Measurements from ENCODE around the gene SCGN. TPM values are rescaled to one million over a fixed set of nuclear protein-coding genes. Genes with fewer than 3 reads are reported as not detected.

The SCGN gene
- total RNA-seq, 1 experiment from 2014 or later: not detected

DNA sequence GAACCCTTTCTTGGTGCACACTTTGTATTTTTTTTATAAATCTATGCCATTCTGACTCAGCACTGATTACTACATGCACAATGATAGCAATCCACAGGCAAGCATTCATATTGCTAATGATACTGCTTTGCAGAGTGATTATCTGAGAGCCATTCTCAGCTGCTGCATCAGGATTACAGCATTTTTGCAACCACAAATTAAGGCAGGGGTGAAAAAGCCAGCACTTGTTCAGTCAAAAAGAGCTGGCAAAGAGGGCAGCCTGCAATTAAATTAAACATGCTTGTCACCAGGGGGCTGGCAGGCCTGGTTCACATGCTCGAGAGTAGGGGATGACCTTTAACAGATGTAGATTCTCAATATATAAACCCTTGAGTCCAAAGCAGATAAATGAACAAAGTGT, 61.8 kb downstream of the SCGN start:
- POLR2A ChIA-PET (ENCODE audit: unreplicated experiment): no interaction called here
- TF ChIP-seq, protein P1, sequence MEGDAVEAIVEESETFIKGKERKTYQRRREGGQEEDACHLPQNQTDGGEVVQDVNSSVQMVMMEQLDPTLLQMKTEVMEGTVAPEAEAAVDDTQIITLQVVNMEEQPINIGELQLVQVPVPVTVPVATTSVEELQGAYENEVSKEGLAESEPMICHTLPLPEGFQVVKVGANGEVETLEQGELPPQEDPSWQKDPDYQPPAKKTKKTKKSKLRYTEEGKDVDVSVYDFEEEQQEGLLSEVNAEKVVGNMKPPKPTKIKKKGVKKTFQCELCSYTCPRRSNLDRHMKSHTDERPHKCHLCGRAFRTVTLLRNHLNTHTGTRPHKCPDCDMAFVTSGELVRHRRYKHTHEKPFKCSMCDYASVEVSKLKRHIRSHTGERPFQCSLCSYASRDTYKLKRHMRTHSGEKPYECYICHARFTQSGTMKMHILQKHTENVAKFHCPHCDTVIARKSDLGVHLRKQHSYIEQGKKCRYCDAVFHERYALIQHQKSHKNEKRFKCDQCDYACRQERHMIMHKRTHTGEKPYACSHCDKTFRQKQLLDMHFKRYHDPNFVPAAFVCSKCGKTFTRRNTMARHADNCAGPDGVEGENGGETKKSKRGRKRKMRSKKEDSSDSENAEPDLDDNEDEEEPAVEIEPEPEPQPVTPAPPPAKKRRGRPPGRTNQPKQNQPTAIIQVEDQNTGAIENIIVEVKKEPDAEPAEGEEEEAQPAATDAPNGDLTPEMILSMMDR (conservative IDR thresholded peaks at IDR 0.05): no peak
- TF ChIP-seq EZH2 (IDR thresholded peaks at IDR 0.05; ENCODE audit: low read depth): no peak
- CTCF ChIA-PET: no interaction called here

DNA sequence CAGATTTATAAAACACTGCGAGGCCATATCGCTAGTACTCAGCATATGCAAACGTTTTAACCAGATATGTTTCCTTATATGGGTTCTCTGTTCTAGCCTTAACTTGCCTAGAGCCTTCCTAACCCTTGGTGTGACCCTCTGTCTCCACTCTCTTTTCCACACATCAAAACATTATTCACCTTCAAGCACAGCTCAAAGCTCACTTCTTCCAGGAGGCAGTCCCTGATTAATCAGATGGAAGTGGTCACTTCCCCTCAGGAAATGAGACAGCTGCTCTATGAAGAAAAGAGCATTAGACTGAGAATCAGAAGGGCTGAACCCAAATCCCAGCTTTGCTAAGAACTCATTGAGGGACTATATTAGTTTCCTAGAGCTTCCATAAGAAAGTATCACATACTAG, 62.8 kb downstream of the SCGN start:
- Histone ChIP-seq H3K4me1 (replicated peaks; ENCODE audit: insufficient read depth) (no peaks in the 10 kb centered on the region), H2AFZ (no peak overlapping the region), H3K79me2 (ENCODE audit: low read depth) (no peaks in the 10 kb centered on the region), H3K27me3 (ENCODE audit: insufficient read depth, low read depth) (no peaks in the 10 kb centered on the region), H4K20me1 (ENCODE audit: insufficient read depth) (no peaks in the 10 kb centered on the region), H3F3A (ENCODE audit: insufficient read depth, low read depth) (no peaks in the 10 kb centered on the region), H3K27ac (no peak overlapping the region), H3K4me3 (no peak overlapping the region), H3K4me2 (no peak overlapping the region), H3K9me2 (ENCODE audit: insufficient read depth) (no peaks in the 10 kb centered on the region), H3K9me3 (ENCODE audit: insufficient read depth, low read depth) (no peaks in the 10 kb centered on the region), H3K36me3 (ENCODE audit: low read depth) (no peaks in the 10 kb centered on the region)
- no peak for DNase-seq
- TF ChIP-seq, protein P1 (conservative IDR thresholded peaks at IDR 0.05): no peak
- TF ChIP-seq EZH2 (IDR thresholded peaks at IDR 0.05; ENCODE audit: low read depth): no peak
- intact Hi-C loops (cut with micrococcal nuclease; ENCODE audit: unreplicated experiment): no loop called here
- BruUV-seq (replicated peaks): no TSS peak
- POLR2A ChIA-PET (ENCODE audit: unreplicated experiment): no interaction called here
- CTCF ChIA-PET: interaction anchor here (0.6 kb wide), 1 partner anchor 194 kb away, joined by 4 read pairs; no protein-coding TSS in a partner anchor

More for the DNA sequence above, 61.8 kb downstream of the SCGN start:
- no peaks in the 10 kb centered on the region for H4K20me1 ChIP-seq (ENCODE audit: insufficient read depth)
- no peak overlapping the region for H3K4me2 ChIP-seq
- BruUV-seq (replicated peaks): no TSS peak
- H3K9me2 ChIP-seq (ENCODE audit: insufficient read depth): no peaks in the 10 kb centered on the region
- no peak for DNase-seq
- no peak overlapping the region for H2AFZ ChIP-seq
- H3K27me3 ChIP-seq (ENCODE audit: insufficient read depth, low read depth): no peaks in the 10 kb centered on the region
- no peaks in the 10 kb centered on the region for H3K36me3 ChIP-seq (ENCODE audit: low read depth)
- intact Hi-C loops (cut with micrococcal nuclease; ENCODE audit: unreplicated experiment): no loop called here
- no peak overlapping the region for H3K4me3 ChIP-seq
- H3F3A ChIP-seq (ENCODE audit: insufficient read depth, low read depth): no peaks in the 10 kb centered on the region
- H3K79me2 ChIP-seq (ENCODE audit: low read depth): no peaks in the 10 kb centered on the region
- no peak overlapping the region for H3K27ac ChIP-seq
- no peaks in the 10 kb centered on the region for H3K9me3 ChIP-seq (ENCODE audit: insufficient read depth, low read depth)
- H3K4me1 ChIP-seq (replicated peaks; ENCODE audit: insufficient read depth): no peaks in the 10 kb centered on the region

DNA sequence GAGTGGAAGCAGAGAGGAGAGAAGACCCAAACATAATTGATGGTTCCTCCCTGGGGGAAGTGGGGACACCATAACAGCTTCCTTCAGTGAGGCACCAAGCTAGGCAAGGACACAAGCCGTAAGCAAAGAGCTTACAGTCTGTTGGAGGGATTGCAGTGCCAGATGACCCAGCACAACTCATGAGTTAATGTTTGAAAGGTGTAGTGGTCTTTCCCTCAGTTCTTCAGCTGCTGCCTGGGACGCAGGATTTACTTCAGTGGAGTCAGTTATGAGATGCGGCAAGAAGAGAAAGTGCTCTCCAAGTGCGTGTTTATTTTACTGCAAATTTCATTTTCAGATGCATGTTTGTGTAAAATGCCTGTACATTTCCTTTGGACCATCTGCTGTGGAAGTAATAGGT, 63.8 kb downstream of the SCGN start:
- Histone ChIP-seq H3K4me3 (no peak overlapping the region), H3K9me3 (ENCODE audit: insufficient read depth, low read depth) (no peaks in the 10 kb centered on the region), H3K4me1 (replicated peaks; ENCODE audit: insufficient read depth) (no peaks in the 10 kb centered on the region), H3K4me2 (no peak overlapping the region), H3K27me3 (ENCODE audit: insufficient read depth, low read depth) (no peaks in the 10 kb centered on the region), H3K9me2 (ENCODE audit: insufficient read depth) (no peaks in the 10 kb centered on the region), H3F3A (ENCODE audit: insufficient read depth, low read depth) (no peaks in the 10 kb centered on the region), H4K20me1 (ENCODE audit: insufficient read depth) (no peaks in the 10 kb centered on the region), H3K79me2 (ENCODE audit: low read depth) (no peaks in the 10 kb centered on the region), H2AFZ (no peak overlapping the region), H3K36me3 (ENCODE audit: low read depth) (no peaks in the 10 kb centered on the region), H3K27ac (no peak overlapping the region)
- CTCF ChIA-PET: interaction anchor here (0.6 kb wide), 1 partner anchor 701 kb away, joined by 3 read pairs; no protein-coding TSS in a partner anchor
- no TSS peak for BruUV-seq (replicated peaks)
- no peak for TF ChIP-seq EZH2 (IDR thresholded peaks at IDR 0.05; ENCODE audit: low read depth)
- TF ChIP-seq, protein P1 (conservative IDR thresholded peaks at IDR 0.05): no peak
- intact Hi-C loops (cut with micrococcal nuclease; ENCODE audit: unreplicated experiment): no loop called here
- POLR2A ChIA-PET (ENCODE audit: unreplicated experiment): no interaction called here
- no peak for DNase-seq

Data from PC-9 (cell line).